ENCODE results near the gene UBXN6.

UBXN6 gene

GRCh38 chr19:4449639-4450028 lies 8.0 kb downstream of the UBXN6 start:
- H3K27me3 ChIP-seq (replicated peaks): no peaks in the 10 kb centered on the region
- in situ Hi-C loops (cut with HindIII; ENCODE audit: low pct_ligation_motif_present, low sequenced_read_pairs): no loop called here
- TF ChIP-seq, protein P1, sequence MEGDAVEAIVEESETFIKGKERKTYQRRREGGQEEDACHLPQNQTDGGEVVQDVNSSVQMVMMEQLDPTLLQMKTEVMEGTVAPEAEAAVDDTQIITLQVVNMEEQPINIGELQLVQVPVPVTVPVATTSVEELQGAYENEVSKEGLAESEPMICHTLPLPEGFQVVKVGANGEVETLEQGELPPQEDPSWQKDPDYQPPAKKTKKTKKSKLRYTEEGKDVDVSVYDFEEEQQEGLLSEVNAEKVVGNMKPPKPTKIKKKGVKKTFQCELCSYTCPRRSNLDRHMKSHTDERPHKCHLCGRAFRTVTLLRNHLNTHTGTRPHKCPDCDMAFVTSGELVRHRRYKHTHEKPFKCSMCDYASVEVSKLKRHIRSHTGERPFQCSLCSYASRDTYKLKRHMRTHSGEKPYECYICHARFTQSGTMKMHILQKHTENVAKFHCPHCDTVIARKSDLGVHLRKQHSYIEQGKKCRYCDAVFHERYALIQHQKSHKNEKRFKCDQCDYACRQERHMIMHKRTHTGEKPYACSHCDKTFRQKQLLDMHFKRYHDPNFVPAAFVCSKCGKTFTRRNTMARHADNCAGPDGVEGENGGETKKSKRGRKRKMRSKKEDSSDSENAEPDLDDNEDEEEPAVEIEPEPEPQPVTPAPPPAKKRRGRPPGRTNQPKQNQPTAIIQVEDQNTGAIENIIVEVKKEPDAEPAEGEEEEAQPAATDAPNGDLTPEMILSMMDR (IDR thresholded peaks at IDR 0.05; ENCODE audit: low read depth, low read length, missing control alignments): no peak
- H3K4me3 ChIP-seq (ENCODE audit: low read depth, low read length): no peak overlapping the region
- H3K27ac ChIP-seq: no peak overlapping the region
- H3K36me3 ChIP-seq (replicated peaks): peaks cover 83% of the 10 kb centered on the region
- no peak for DNase-seq

- no peak overlapping the region for H3K4me3 ChIP-seq (ENCODE audit: low read depth, low read length)
- in situ Hi-C loops (cut with HindIII; ENCODE audit: low pct_ligation_motif_present, low sequenced_read_pairs): no loop called here
- TF ChIP-seq, protein P1 (IDR thresholded peaks at IDR 0.05; ENCODE audit: low read depth, low read length, missing control alignments): no peak
Observed at GRCh38 chr19:4449022-4449638, 8.5 kb downstream of the UBXN6 start.

GRCh38 chr19:4448147-4448985 lies 9.2 kb downstream of the UBXN6 start:
- TF ChIP-seq, protein P1 (IDR thresholded peaks at IDR 0.05; ENCODE audit: low read depth, low read length, missing control alignments): no peak
- Histone ChIP-seq H3K4me3 (ENCODE audit: low read depth, low read length) (no peak overlapping the region), H3K27ac (no peak overlapping the region), H3K27me3 (replicated peaks) (no peaks in the 10 kb centered on the region), H3K36me3 (replicated peaks) (peaks cover 82% of the 10 kb centered on the region)
- DNase-seq: no peak
- in situ Hi-C loops (cut with HindIII; ENCODE audit: low pct_ligation_motif_present, low sequenced_read_pairs): no loop called here

More at GRCh38 chr19:4449022-4449638, 8.5 kb downstream of the UBXN6 start:
- DNase-seq: no peak
- Histone ChIP-seq H3K27me3 (replicated peaks) (no peaks in the 10 kb centered on the region), H3K36me3 (replicated peaks) (peaks cover 84% of the 10 kb centered on the region), H3K27ac (no peak overlapping the region)

- in situ Hi-C loops (cut with HindIII; ENCODE audit: low pct_ligation_motif_present, low sequenced_read_pairs): no loop called here
Observed at GRCh38 chr19:4447327-4448146, 10.1 kb downstream of the UBXN6 start.

GRCh38 chr19:4446704-4447200 lies 10.8 kb downstream of the UBXN6 start:
- Histone ChIP-seq H3K4me3 (ENCODE audit: low read depth, low read length) (no peak overlapping the region), H3K27ac (no peak overlapping the region), H3K36me3 (replicated peaks) (peaks cover 66% of the 10 kb centered on the region), H3K27me3 (replicated peaks) (no peaks in the 10 kb centered on the region)
- DNase-seq: no peak
- TF ChIP-seq, protein P1 (IDR thresholded peaks at IDR 0.05; ENCODE audit: low read depth, low read length, missing control alignments): no peak
- in situ Hi-C loops (cut with HindIII; ENCODE audit: low pct_ligation_motif_present, low sequenced_read_pairs): no loop called here

More at GRCh38 chr19:4447327-4448146, 10.1 kb downstream of the UBXN6 start:
- no peaks in the 10 kb centered on the region for H3K27me3 ChIP-seq (replicated peaks)
- no peak for DNase-seq
- no peak overlapping the region for H3K4me3 ChIP-seq (ENCODE audit: low read depth, low read length)
- no peak overlapping the region for H3K27ac ChIP-seq
- peaks cover 74% of the 10 kb centered on the region for H3K36me3 ChIP-seq (replicated peaks)
- TF ChIP-seq, protein P1 (IDR thresholded peaks at IDR 0.05; ENCODE audit: low read depth, low read length, missing control alignments): peak; percentile 12
